Tibial artery (tissue), 4 donors: ENCODE results near the gene ZFPM1.
A peak's percentile ranks its signal among the peaks of the same experiment; 100 is the strongest.

ENCODE experiments used
- DNase-seq, 2 donors: peaks; one replicate each; pipeline ENCODE4 v3.0.0-alpha.2; 2019
- H3K27ac ChIP-seq, 2 donors: fragments of 200-600 bp; sonication (generic) in 1 of 2; 1 replicate in 1 of 2; 2 replicates in 1 of 2; pipeline ENCODE4 v1.5.1; 2018 to 2019; ENCODE audit warnings: mild to moderate bottlenecking in 1 of 2
- H3K27me3 ChIP-seq, 2 donors: fragments of 200-600 bp; sonication (generic) in 1 of 2; one replicate each; pipeline versions ENCODE4 v1.5.1 to v1.6.0; 2016 to 2019
- H3K36me3 ChIP-seq, 3 donors: fragments of 200-600 bp; sonication (generic) in 2 of 3; one replicate each; pipeline ENCODE4 v1.5.1; 2016 to 2019; ENCODE audit warnings: mild to moderate bottlenecking in 2 of 3
- H3K4me1 ChIP-seq, 4 donors: fragments of 200-600 bp; sonication (generic) in 2 of 4; 1 replicate in 3 of 4; 2 replicates in 1 of 4; pipeline ENCODE4 v1.5.1; 2016 to 2019
- H3K4me3 ChIP-seq, 2 donors: fragments of 200-600 bp; sonication (generic) in 1 of 2; 1 replicate in 1 of 2; 2 replicates in 1 of 2; pipeline ENCODE4 v1.5.1; 2018 to 2019; ENCODE audit warnings: mild to moderate bottlenecking in 2 of 2
- H3K9me3 ChIP-seq, 3 donors: fragments of 200-600 bp; sonication (generic) in 1 of 3; one replicate each; pipeline ENCODE4 v1.5.1; 2016 to 2019
- CTCF ChIP-seq, 2 experiments: fragments of 200-600 bp in 1 of 2; fragments of 450-650 bp in 1 of 2; IDR thresholded peaks; one replicate each; pipeline ENCODE4 v1.5.1; 2017 to 2019; ENCODE audit warnings: antibody characterized with exemption in 2 of 2, mild to moderate bottlenecking in 1 of 2, moderate library complexity in 1 of 2
- intact Hi-C: fragments of 100-400 bp; cut with DNase I; formaldehyde crosslinking; loops from one replicate; pipeline ENCODE4 v1.15.0; 2023; ENCODE audit warnings: low total_unique reads

Gene ZFPM1

DNA sequence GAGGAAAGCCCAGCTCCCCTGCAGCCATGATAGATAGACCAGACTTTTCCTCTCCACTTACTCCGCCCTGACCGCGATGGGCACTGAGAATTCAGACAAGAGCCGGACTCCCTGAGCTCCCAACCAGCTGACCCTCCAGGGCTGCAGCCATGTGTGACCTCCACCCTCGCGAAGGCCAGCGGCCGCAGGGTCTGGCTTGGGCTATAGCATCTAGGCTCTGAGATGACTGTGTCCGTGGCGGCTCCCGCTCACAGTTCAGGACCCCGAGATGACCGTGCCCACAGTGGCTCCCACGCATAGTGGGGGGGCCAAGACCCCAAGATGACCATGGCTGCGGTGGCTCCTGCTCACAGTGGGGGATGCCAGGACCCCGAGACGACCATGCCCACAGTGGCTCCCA, 18.0 kb downstream of the ZFPM1 start:
- no peaks in the 10 kb centered on the region for H3K9me3 ChIP-seq
- no peaks in the 10 kb centered on the region for H3K4me1 ChIP-seq
- H3K36me3 ChIP-seq = no peaks in the 10 kb centered on the region
- no peak for DNase-seq
- no peak overlapping the region for H3K4me3 ChIP-seq
- intact Hi-C loops = no loop called here
- no peak for TF ChIP-seq CTCF (IDR thresholded peaks at IDR 0.05)
- H3K27me3 ChIP-seq = peaks cover 0 to 13% of the 10 kb centered on the region in 2 donors
- H3K27ac ChIP-seq = no peak overlapping the region

- no peak for DNase-seq
- no peaks in the 10 kb centered on the region for H3K36me3 ChIP-seq
- H3K9me3 ChIP-seq = no peaks in the 10 kb centered on the region
- H3K27ac ChIP-seq = no peak overlapping the region
- H3K4me3 ChIP-seq = no peak overlapping the region
- peaks cover 0 to 13% of the 10 kb centered on the region in 2 donors for H3K27me3 ChIP-seq
- no peak for TF ChIP-seq CTCF (IDR thresholded peaks at IDR 0.05)
- intact Hi-C loops = no loop called here
- no peaks in the 10 kb centered on the region for H3K4me1 ChIP-seq
Measured at GRCh38 chr16:88471575-88471974, 18.5 kb downstream of the ZFPM1 start.

- DNase-seq = no peak
Measured at GRCh38 chr16:88472069-88472468, 19.0 kb downstream of the ZFPM1 start.

DNA sequence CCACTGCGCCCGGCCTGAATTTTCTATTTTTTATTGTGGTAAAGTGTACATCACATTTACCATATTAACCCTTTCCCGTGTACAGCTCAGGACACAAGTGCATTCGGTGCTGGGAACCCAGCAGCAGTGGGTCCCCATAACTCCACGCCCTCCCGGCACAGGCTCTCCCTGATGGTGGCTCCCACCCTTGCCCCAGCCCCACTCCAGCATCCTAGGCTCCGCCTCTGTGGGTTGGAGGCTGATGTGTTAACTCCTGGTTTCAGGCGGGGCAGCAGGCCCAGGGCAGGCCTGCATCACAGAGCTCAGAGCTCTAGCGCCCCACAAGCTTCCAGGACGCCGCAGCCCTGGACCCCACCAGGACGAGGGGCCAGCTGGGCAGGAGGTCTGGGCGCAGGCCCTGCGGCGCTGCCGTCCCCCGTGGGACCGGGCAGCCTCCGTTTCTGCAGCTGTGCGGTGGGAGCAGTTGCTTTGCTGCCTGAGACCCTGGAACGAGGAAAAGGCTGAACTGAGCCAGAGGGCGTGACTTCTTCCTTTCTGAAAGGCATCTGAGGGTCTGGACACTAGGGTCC, 19.6 kb downstream of the ZFPM1 start:
- H3K4me1 ChIP-seq = no peaks in the 10 kb centered on the region
- no peak for TF ChIP-seq CTCF (IDR thresholded peaks at IDR 0.05)
- no peaks in the 10 kb centered on the region for H3K9me3 ChIP-seq
- H3K36me3 ChIP-seq = no peaks in the 10 kb centered on the region
- no peak overlapping the region for H3K4me3 ChIP-seq
- no peak overlapping the region for H3K27ac ChIP-seq
- H3K27me3 ChIP-seq = peaks cover 0 to 3% of the 10 kb centered on the region in 2 donors
- DNase-seq = no peak
- intact Hi-C loops = no loop called here

More at GRCh38 chr16:88472069-88472468, 19.0 kb downstream of the ZFPM1 start:
- Histone ChIP-seq H3K36me3 (no peaks in the 10 kb centered on the region), H3K27me3 (peaks cover 0 to 10% of the 10 kb centered on the region in 2 donors), H3K4me3 (no peak overlapping the region), H3K9me3 (no peaks in the 10 kb centered on the region), H3K27ac (no peak overlapping the region), H3K4me1 (no peaks in the 10 kb centered on the region)
- intact Hi-C loops = no loop called here
- no peak for TF ChIP-seq CTCF (IDR thresholded peaks at IDR 0.05)

DNA sequence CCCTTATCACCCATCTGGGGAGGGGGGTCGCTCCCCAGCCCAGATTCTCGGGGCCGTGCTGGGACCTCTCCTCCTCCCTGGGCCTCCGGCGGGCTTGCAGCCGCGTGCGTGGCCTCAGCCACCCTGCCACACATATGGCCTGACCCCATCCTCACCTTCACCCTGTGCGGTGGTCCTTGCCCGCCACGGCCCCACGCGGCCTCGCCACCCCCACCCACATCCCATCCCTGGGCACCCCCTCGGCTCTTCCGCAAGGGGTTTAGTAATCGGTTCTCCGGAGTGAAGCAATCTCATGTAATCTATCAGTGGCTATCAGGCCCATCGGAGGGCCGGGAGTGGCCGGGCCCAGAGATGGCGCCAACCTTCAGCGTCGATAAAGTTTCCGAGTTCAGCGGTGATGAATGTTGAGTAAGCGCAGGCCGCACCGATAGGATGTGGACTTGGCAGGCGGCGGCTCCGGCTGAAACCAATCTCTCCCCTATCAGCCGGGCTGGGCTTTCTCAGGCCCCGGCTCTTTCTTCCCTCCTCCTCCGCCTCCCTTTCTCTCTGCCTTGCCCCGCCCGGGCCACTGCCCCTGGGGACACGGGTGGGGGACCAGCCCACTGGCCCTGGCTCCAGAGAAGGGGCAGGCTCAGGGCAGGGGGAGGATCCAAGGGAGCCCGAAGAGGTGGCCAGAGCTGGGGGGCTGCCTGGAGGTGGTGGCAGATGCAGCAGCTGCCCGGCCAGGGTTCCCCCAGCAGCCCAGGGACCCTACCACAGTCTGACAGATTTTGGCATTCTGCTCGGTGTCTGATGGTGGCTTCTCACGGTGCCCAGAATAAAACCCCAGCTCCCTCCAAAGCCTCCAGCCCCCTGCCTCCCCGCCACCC, 20.8 kb downstream of the ZFPM1 start:
- no peak overlapping the region for H3K27ac ChIP-seq
- H3K36me3 ChIP-seq = no peaks in the 10 kb centered on the region
- H3K27me3 ChIP-seq = peaks cover 0 to 3% of the 10 kb centered on the region in 2 donors

More for the DNA sequence above, 20.8 kb downstream of the ZFPM1 start:
- H3K9me3 ChIP-seq = no peaks in the 10 kb centered on the region
- DNase-seq = peak in 1 of 2 donors; percentile 61
- intact Hi-C loops = no loop called here
- no peak for TF ChIP-seq CTCF (IDR thresholded peaks at IDR 0.05)
- H3K4me1 ChIP-seq = no peaks in the 10 kb centered on the region
- H3K4me3 ChIP-seq = no peak overlapping the region
